GM12874 (cell line): ENCODE data around the gene URB1.

Source experiments
- TF ChIP-seq, protein P1 (sequence below): IDR thresholded peaks from 2 replicates; pipeline ENCODE4 v1.5.1; 2011; ENCODE audit warnings: low read depth, mild to moderate bottlenecking, control low read depth, low read length, moderate library complexity; ENCODE audit not compliant: insufficient read depth

Gene URB1

DNA sequence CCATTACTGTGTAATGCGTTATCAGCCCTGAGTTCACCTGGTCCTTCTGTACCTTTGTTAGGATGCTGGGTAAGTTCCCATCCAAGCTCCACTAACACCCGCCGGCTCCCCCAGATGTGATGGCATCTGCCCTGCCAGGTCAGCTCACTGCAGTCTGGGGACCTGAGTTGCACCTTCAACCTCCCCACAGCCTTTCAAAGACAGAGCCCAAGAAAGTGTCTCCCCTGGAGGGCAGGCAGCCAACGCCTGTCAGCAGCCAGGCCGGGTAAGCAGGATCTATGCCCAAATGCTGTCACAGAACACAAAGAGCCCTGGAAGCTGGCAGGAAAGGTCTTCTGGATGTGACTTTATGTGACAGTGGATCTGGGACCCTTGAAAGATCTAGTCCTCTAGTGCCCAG lies 80.5 kb downstream of the URB1 start:
- TF ChIP-seq, protein P1, sequence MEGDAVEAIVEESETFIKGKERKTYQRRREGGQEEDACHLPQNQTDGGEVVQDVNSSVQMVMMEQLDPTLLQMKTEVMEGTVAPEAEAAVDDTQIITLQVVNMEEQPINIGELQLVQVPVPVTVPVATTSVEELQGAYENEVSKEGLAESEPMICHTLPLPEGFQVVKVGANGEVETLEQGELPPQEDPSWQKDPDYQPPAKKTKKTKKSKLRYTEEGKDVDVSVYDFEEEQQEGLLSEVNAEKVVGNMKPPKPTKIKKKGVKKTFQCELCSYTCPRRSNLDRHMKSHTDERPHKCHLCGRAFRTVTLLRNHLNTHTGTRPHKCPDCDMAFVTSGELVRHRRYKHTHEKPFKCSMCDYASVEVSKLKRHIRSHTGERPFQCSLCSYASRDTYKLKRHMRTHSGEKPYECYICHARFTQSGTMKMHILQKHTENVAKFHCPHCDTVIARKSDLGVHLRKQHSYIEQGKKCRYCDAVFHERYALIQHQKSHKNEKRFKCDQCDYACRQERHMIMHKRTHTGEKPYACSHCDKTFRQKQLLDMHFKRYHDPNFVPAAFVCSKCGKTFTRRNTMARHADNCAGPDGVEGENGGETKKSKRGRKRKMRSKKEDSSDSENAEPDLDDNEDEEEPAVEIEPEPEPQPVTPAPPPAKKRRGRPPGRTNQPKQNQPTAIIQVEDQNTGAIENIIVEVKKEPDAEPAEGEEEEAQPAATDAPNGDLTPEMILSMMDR, result no peak

GRCh38 chr21:32311621-32312020 lies 81.2 kb downstream of the URB1 start:
- TF ChIP-seq, protein P1, result no peak

GRCh38 chr21:32309906-32310460 lies 82.8 kb downstream of the URB1 start:
- TF ChIP-seq, protein P1, result no peak

DNA sequence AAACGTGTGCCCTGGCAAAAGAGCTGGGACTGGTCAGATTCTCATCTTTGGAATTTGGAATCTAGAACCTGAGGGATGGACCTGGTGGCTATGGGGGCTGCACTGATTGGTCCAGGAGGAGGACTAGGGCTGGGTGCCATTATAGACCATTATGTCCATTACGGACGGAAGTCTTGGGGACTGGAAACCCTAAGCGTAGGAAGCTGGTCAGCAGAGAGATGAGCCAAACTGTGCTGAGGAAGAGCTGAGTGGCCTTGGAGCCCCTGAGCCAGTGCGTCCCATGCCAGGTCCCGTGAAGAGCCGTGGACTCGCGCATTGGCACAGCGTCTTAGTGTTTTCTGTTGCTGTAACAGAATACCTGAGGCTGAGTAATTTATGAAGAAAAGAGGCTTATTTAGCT lies 84.1 kb downstream of the URB1 start:
- TF ChIP-seq, protein P1, result no peak

GRCh38 chr21:32307706-32308105 lies 85.1 kb downstream of the URB1 start:
- TF ChIP-seq, protein P1, result no peak

GRCh38 chr21:32306021-32306780 lies 86.6 kb downstream of the URB1 start:
- TF ChIP-seq, protein P1, result peak; percentile 29; the same call in 1 of the 2 replicates

DNA sequence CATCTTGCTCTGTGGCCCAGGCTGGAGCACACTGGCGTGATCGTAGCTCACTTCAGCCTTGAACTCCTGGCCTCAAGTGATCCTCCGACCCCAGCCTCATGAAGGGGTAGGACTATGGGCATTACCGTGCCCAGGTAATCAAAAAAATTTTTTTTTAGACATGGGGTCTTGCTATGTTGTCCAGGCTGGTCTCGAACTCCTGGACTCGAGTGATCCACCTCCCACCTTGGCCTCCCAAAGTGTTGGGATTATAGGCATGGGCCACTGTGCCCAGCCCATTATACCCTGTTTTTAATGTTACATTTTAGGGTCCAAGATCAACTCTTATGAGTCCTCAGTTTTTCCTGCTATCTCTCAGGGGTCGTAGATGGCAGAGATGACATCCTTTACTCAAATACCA lies 87.8 kb downstream of the URB1 start:
- TF ChIP-seq, protein P1, result no peak
